ENCODE measurements around the gene HPSE. TPM values are rescaled to one million over a fixed set of nuclear protein-coding genes. Genes with fewer than 3 reads are reported as not detected.

Gene HPSE
- total and polyA plus RNA-seq, 2 of the 8 experiments (the other 6 are each of a cell fraction or from before 2014, with no cell fraction given), result 1.5 to 5.0 TPM

- no peak for TF ChIP-seq ZNF274 (IDR thresholded peaks at IDR 0.05; ENCODE audit: borderline replicate concordance, extremely low read depth, low read length)
- no peak for TF ChIP-seq HDAC2 (IDR thresholded peaks at IDR 0.05; ENCODE audit: borderline replicate concordance in 1 of 2, low read depth in 2 of 2, low read length in 2 of 2)
Observed at GRCh38 chr4:83318666-83319065, 16.0 kb downstream of the HPSE start (continued).
